DOHH2 (cell line): ENCODE data around the gene NTMT1.
A peak's percentile ranks its signal among the peaks of the same experiment; 100 is the strongest.

Experiments
- H3F3A ChIP-seq: fragments of 200-600 bp; sonication (generic), shearing (Covaris generic); 2 replicates; pipeline ENCODE4 v1.6.0; 2016; ENCODE audit warnings: antibody characterized with exemption, mild to moderate bottlenecking; ENCODE audit not compliant: control insufficient read depth, insufficient read depth
- H3K27ac ChIP-seq: fragments of 200-600 bp; sonication (generic); 2 replicates; pipeline ENCODE4 v1.5.1; 2014; ENCODE audit warnings: low read depth, mild to moderate bottlenecking, low read length, moderate library complexity
- H3K27me3 ChIP-seq: fragments of 200-600 bp; sonication (generic); 2 replicates; pipeline ENCODE4 v1.6.1; 2014; ENCODE audit warnings: mild to moderate bottlenecking, low read length, mixed read lengths; ENCODE audit not compliant: control insufficient read depth
- H3K36me3 ChIP-seq: fragments of 200-600 bp; sonication (generic); 2 replicates; pipeline ENCODE4 v1.6.1; 2014; ENCODE audit warnings: mild to moderate bottlenecking, low read length, moderate library complexity, mixed read lengths; ENCODE audit not compliant: control insufficient read depth
- H3K4me1 ChIP-seq: fragments of 200-600 bp; sonication (generic); 2 replicates; pipeline ENCODE4 v1.6.1; 2014; ENCODE audit warnings: mild to moderate bottlenecking, low read length, mixed read lengths; ENCODE audit not compliant: control insufficient read depth
- H3K4me2 ChIP-seq: fragments of 200-600 bp; sonication (generic); 2 replicates; pipeline ENCODE4 v1.6.0; 2014; ENCODE audit warnings: mild to moderate bottlenecking, low read length, moderate library complexity
- H3K4me3 ChIP-seq: fragments of 200-600 bp; sonication (generic); 2 replicates; pipeline ENCODE4 v1.5.1; 2014; ENCODE audit warnings: mild to moderate bottlenecking, low read length, mixed read lengths
- H3K79me2 ChIP-seq: fragments of 200-600 bp; sonication (generic); 2 replicates; pipeline ENCODE4 v1.6.1; 2014; ENCODE audit warnings: mild to moderate bottlenecking, low read length, mixed read lengths; ENCODE audit not compliant: control insufficient read depth
- H3K9me2 ChIP-seq: fragments of 200-600 bp; sonication (generic); replicated peaks from 2 replicates; pipeline ENCODE4 v1.6.1; 2014; ENCODE audit warnings: mild to moderate bottlenecking, low read length, mixed read lengths; ENCODE audit not compliant: control insufficient read depth
- H3K9me3 ChIP-seq: fragments of 200-600 bp; sonication (generic); 2 replicates; pipeline ENCODE4 v1.6.1; 2014; ENCODE audit warnings: antibody characterized with exemption, low read length, mixed read lengths; ENCODE audit not compliant: control insufficient read depth, insufficient read depth
- H4K20me1 ChIP-seq: fragments of 200-600 bp; sonication (generic); 2 replicates; pipeline ENCODE4 v1.6.0; 2014; ENCODE audit warnings: low read depth, mild to moderate bottlenecking, antibody characterized with exemption, low read length, moderate library complexity; ENCODE audit not compliant: control insufficient read depth, insufficient read depth
- EZH2phosphoT487 ChIP-seq: fragments of 200-600 bp; sonication (generic); IDR thresholded peaks from 2 replicates; pipeline ENCODE4 v1.6.1; 2017; ENCODE audit warnings: borderline replicate concordance, mild to moderate bottlenecking, antibody characterized with exemption, low read length, moderate library complexity, mixed read lengths
- TF ChIP-seq, protein P1 (sequence below): fragments of 200-600 bp; sonication (generic); IDR thresholded peaks from one replicate; pipeline ENCODE4 v1.5.1; 2014; ENCODE audit warnings: antibody characterized with exemption, mild to moderate bottlenecking, low read depth, low read length; ENCODE audit not compliant: poor library complexity, severe bottlenecking

Gene NTMT1

GRCh38 chr9:129580211-129580915 lies 45.6 kb upstream of the NTMT1 start:
- no peaks in the 10 kb centered on the region for H3K36me3 ChIP-seq
- no peak overlapping the region for H3K27ac ChIP-seq
- H3K4me3 ChIP-seq = no peak overlapping the region
- H3F3A ChIP-seq = no peaks in the 10 kb centered on the region
- H3K27me3 ChIP-seq = no peaks in the 10 kb centered on the region
- no peaks in the 10 kb centered on the region for H4K20me1 ChIP-seq
- no peaks in the 10 kb centered on the region for H3K79me2 ChIP-seq
- H3K9me2 ChIP-seq = no peaks in the 10 kb centered on the region
- H3K4me1 ChIP-seq = peaks cover 22% of the 10 kb centered on the region
- no peak for TF ChIP-seq EZH2phosphoT487
- TF ChIP-seq, protein P1, sequence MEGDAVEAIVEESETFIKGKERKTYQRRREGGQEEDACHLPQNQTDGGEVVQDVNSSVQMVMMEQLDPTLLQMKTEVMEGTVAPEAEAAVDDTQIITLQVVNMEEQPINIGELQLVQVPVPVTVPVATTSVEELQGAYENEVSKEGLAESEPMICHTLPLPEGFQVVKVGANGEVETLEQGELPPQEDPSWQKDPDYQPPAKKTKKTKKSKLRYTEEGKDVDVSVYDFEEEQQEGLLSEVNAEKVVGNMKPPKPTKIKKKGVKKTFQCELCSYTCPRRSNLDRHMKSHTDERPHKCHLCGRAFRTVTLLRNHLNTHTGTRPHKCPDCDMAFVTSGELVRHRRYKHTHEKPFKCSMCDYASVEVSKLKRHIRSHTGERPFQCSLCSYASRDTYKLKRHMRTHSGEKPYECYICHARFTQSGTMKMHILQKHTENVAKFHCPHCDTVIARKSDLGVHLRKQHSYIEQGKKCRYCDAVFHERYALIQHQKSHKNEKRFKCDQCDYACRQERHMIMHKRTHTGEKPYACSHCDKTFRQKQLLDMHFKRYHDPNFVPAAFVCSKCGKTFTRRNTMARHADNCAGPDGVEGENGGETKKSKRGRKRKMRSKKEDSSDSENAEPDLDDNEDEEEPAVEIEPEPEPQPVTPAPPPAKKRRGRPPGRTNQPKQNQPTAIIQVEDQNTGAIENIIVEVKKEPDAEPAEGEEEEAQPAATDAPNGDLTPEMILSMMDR = no peak
- no peaks in the 10 kb centered on the region for H3K9me3 ChIP-seq
- peak overlapping the region; percentile 5 for H3K4me2 ChIP-seq

DNA sequence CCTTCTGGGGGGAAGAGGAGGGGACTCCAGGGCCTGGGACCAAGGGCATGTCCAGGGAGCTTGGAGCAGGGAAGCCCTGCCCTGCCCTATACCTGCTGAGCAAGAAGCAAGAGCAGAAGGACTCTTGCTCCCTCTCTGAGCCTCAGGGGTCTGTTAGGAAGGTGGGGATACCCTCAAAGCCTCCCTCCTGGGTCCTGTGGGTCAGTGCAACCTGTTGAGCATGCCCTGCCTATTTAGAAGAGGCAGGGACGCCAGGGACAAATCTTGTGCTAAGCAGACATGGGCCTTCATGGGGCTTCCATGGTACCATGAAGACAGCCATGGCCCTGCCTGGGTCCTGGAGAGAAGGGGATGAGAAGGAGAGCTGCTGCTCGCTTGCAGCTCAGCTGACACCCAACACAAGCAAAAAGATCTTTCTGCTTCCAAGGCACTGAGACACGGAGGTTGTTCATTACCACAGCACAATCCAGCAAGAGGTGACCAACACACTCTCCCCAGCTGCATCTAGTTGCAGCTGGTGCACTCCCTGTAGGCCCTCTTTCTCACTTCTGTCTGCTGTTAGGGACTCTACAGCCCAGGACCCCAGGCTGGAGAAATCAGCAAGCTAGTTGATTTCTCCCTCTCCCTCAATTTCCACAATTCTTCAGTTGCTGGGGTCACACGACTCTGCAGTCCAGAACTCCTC lies 44.3 kb upstream of the NTMT1 start:
- H3K36me3 ChIP-seq = no peaks in the 10 kb centered on the region
- no peak overlapping the region for H3K4me2 ChIP-seq
- no peaks in the 10 kb centered on the region for H3K27me3 ChIP-seq
- H3K4me1 ChIP-seq = peaks cover 29% of the 10 kb centered on the region
- H3K9me2 ChIP-seq = no peaks in the 10 kb centered on the region
- H3K27ac ChIP-seq = no peak overlapping the region
- H3F3A ChIP-seq = no peaks in the 10 kb centered on the region
- no peaks in the 10 kb centered on the region for H3K79me2 ChIP-seq
- no peak for TF ChIP-seq EZH2phosphoT487
- TF ChIP-seq, protein P1 = no peak
- no peaks in the 10 kb centered on the region for H4K20me1 ChIP-seq
- no peaks in the 10 kb centered on the region for H3K9me3 ChIP-seq
- no peak overlapping the region for H3K4me3 ChIP-seq

GRCh38 chr9:129582855-129583254 lies 43.1 kb upstream of the NTMT1 start:
- H3K9me2 ChIP-seq = no peaks in the 10 kb centered on the region
- H3F3A ChIP-seq = no peaks in the 10 kb centered on the region
- H3K4me2 ChIP-seq = no peak overlapping the region
- peaks cover 36% of the 10 kb centered on the region for H3K4me1 ChIP-seq
- no peaks in the 10 kb centered on the region for H4K20me1 ChIP-seq
- H3K9me3 ChIP-seq = no peaks in the 10 kb centered on the region
- TF ChIP-seq, protein P1 = no peak
- no peak for TF ChIP-seq EZH2phosphoT487
- no peaks in the 10 kb centered on the region for H3K27me3 ChIP-seq
- H3K36me3 ChIP-seq = no peaks in the 10 kb centered on the region
- H3K79me2 ChIP-seq = no peaks in the 10 kb centered on the region
- H3K4me3 ChIP-seq = no peak overlapping the region
- no peak overlapping the region for H3K27ac ChIP-seq
